Body of pancreas (tissue), 4 donors: Measurements from ENCODE around the gene SALL4. TPM values are rescaled to one million over a fixed set of nuclear protein-coding genes. Genes with fewer than 3 reads are reported as not detected.
"Not testable (repeated sequence)": the region's sequence is repeated elsewhere in the genome, so short reads cannot be mapped to it uniquely, and the experiment has no call there.

Experiments
- ATAC-seq: fragments of 150-250 bp; one replicate; pipeline ENCODE4 v1.9.1; 2016
- DNase-seq, 4 donors: peaks; one replicate each; pipeline ENCODE4 v3.0.0-alpha.2; 2019
- H3K27ac ChIP-seq, 4 donors: fragments of 200-600 bp; sonication (generic); 1 replicate in 3 of 4; 2 replicates in 1 of 4; pipeline versions ENCODE4 v1.5.1 to v1.6.1; 2016 to 2019; ENCODE audit warnings: mild to moderate bottlenecking in 1 of 4, mixed read lengths in 1 of 4, moderate library complexity in 1 of 4
- H3K27me3 ChIP-seq, 2 donors: fragments of 200-600 bp; sonication (generic); one replicate each; pipeline ENCODE4 v1.6.0; 2016; ENCODE audit warnings: mild to moderate bottlenecking in 1 of 2
- H3K36me3 ChIP-seq, 2 donors: fragments of 200-600 bp; sonication (generic); replicated peaks in 1 of 2; 2 replicates each; pipeline ENCODE4 v1.5.1; 2016; ENCODE audit warnings: low read depth in 2 of 2; ENCODE audit not compliant: insufficient read depth in 1 of 2
- H3K4me1 ChIP-seq: fragments of 200-600 bp; sonication (generic); one replicate; pipeline ENCODE4 v1.6.0; 2016
- H3K4me3 ChIP-seq, 2 donors: fragments of 200-600 bp; sonication (generic); 1 replicate in 1 of 2; 2 replicates in 1 of 2; pipeline ENCODE4 v1.5.1; 2016 to 2019
- H3K9me3 ChIP-seq, 3 donors: fragments of 200-600 bp; sonication (generic); 1 replicate in 2 of 3; 2 replicates in 1 of 3; pipeline ENCODE4 v1.5.1; 2016
- CTCF ChIP-seq, 7 experiments: fragments of 450-650 bp in 4 of 7; fragments of 200-600 bp in 3 of 7; sonication (generic) in 3 of 7; IDR thresholded peaks; one replicate each; pipeline ENCODE4 v1.5.1; 2016 to 2019; ENCODE audit warnings: antibody characterized with exemption in 7 of 7
- POLR2A ChIP-seq, 3 donors: fragments of 450-650 bp; IDR thresholded peaks; one replicate each; pipeline ENCODE4 v1.6.1; 2016; ENCODE audit warnings: antibody characterized with exemption in 3 of 3, mild to moderate bottlenecking in 2 of 3
- WGBS, 2 donors: methylation state at CpG; one replicate each; pipeline ENCODE4 v1.1.5; 2017; 5-methylcytosine and 5-hydroxymethylcytosine counted together
- intact Hi-C: fragments of 100-400 bp; cut with DNase I; formaldehyde crosslinking; loops from one replicate; pipeline ENCODE4 v1.15.1; 2023
- total RNA-seq, 2 donors: library from RNA; depleted of rRNA; stranded (reverse); fragments of >200 nt; gene quantifications; one replicate each; pipeline ENCODE4 v1.1.0, GENCODE V29; 2016

The SALL4 gene
- total RNA-seq, 2 donors from 2014 or later: 1.6 to 5.9 TPM

- Histone ChIP-seq H3K27ac (no peak overlapping the region), H3K4me1 (peaks cover 16% of the 10 kb centered on the region), H3K27me3 (no peaks in the 10 kb centered on the region), H3K4me3 (no peak overlapping the region), H3K36me3 (no peaks in the 10 kb centered on the region), H3K9me3 (no peaks in the 10 kb centered on the region)
- ATAC-seq (no peak), DNase-seq (no peak)
- TF ChIP-seq POLR2A (IDR thresholded peaks at IDR 0.05) (no peak), CTCF (IDR thresholded peaks at IDR 0.05) (no peak)
- intact Hi-C loops: no loop called here
- WGBS, 2 donors: 91 to 92% methylated on average over 3 of the region's 3 CpGs
Measured at GRCh38 chr20:51740838-51741237, 61.5 kb downstream of the SALL4 start.

- H3K27ac ChIP-seq, H3K9me3 ChIP-seq, H3K4me3 ChIP-seq, H3K36me3 ChIP-seq, intact Hi-C loops, DNase-seq, H3K27me3 ChIP-seq, ATAC-seq: not testable (repeated sequence)
- peaks cover 16% of the 10 kb centered on the region for H3K4me1 ChIP-seq
- whole genome bisulfite sequencing, 2 donors: 94 to 100% methylated on average over 6 to 7 of the region's 7 CpGs
Measured at GRCh38 chr20:51740308-51740707, 62.0 kb downstream of the SALL4 start.

- TF ChIP-seq CTCF (IDR thresholded peaks at IDR 0.05) (no peak), POLR2A (IDR thresholded peaks at IDR 0.05) (no peak)
- intact Hi-C loops: no loop called here
Measured at GRCh38 chr20:51739722-51740249, 62.5 kb downstream of the SALL4 start.

GRCh38 chr20:51738877-51739447 lies 63.4 kb downstream of the SALL4 start:
- H3K27ac ChIP-seq: no peak overlapping the region
- ATAC-seq: no peak
- TF ChIP-seq CTCF (IDR thresholded peaks at IDR 0.05) (no peak), POLR2A (IDR thresholded peaks at IDR 0.05) (no peak)
- no peaks in the 10 kb centered on the region for H3K36me3 ChIP-seq
- H3K4me1 ChIP-seq: peaks cover 3% of the 10 kb centered on the region
- WGBS, 2 donors: 91 to 96% methylated on average over 8 to 12 of the region's 12 CpGs
- DNase-seq: no peak
- no peak overlapping the region for H3K4me3 ChIP-seq
- intact Hi-C loops: no loop called here
- no peaks in the 10 kb centered on the region for H3K27me3 ChIP-seq
- no peaks in the 10 kb centered on the region for H3K9me3 ChIP-seq

More at GRCh38 chr20:51739722-51740249, 62.5 kb downstream of the SALL4 start:
- 82 to 89% methylated on average over 4 of the region's 4 CpGs for WGBS, 2 donors
- Histone ChIP-seq H3K27me3 (no peaks in the 10 kb centered on the region), H3K27ac (no peak overlapping the region), H3K4me1 (peaks cover 12% of the 10 kb centered on the region), H3K9me3 (no peaks in the 10 kb centered on the region), H3K36me3 (no peaks in the 10 kb centered on the region), H3K4me3 (no peak overlapping the region)
- ATAC-seq (no peak), DNase-seq (no peak)

- H3K36me3 ChIP-seq, H3K27me3 ChIP-seq, ATAC-seq, H3K4me3 ChIP-seq, DNase-seq, intact Hi-C loops, H3K4me1 ChIP-seq, H3K27ac ChIP-seq, H3K9me3 ChIP-seq: not testable (repeated sequence)
- 91 to 94% methylated on average over 15 of the region's 15 CpGs for WGBS, 2 donors
Measured at GRCh38 chr20:51738261-51738660, 64.1 kb downstream of the SALL4 start.

GRCh38 chr20:51736947-51737346 lies 65.4 kb downstream of the SALL4 start:
- intact Hi-C loops: no loop called here
- WGBS, 2 donors: 60 to 70% methylated on average over 5 of the region's 5 CpGs
- DNase-seq (no peak), ATAC-seq (no peak)
- no peaks in the 10 kb centered on the region for H3K9me3 ChIP-seq
- no peak overlapping the region for H3K4me3 ChIP-seq
- H3K27ac ChIP-seq: no peak overlapping the region
- H3K27me3 ChIP-seq: no peaks in the 10 kb centered on the region
- no peaks in the 10 kb centered on the region for H3K36me3 ChIP-seq
- no peak for TF ChIP-seq CTCF (IDR thresholded peaks at IDR 0.05)
- no peak for TF ChIP-seq POLR2A (IDR thresholded peaks at IDR 0.05)
- no peaks in the 10 kb centered on the region for H3K4me1 ChIP-seq
